ENCODE results near the gene PRR22.
"Not testable (repeated sequence)": the region's sequence is repeated elsewhere in the genome, so short reads cannot be mapped to it uniquely, and the experiment has no call there.

Gene PRR22

GRCh38 chr19:5787409-5788182 is 3.0 kb upstream of the PRR22 start:
- H3K4me3 ChIP-seq (ENCODE audit: low read depth, low read length) = no peak overlapping the region
- in situ Hi-C loops (cut with HindIII; ENCODE audit: low sequenced_read_pairs) = no loop called here
- DNase-seq (ENCODE audit: low read depth) = no peak
- TF ChIP-seq CTCF (IDR thresholded peaks at IDR 0.05; ENCODE audit: low read depth, low read length, missing control alignments) = no peak

GRCh38 chr19:5786593-5787408 is 2.3 kb upstream of the PRR22 start:
- TF ChIP-seq CTCF (IDR thresholded peaks at IDR 0.05; ENCODE audit: low read depth, low read length, missing control alignments) = no peak
- no peak overlapping the region for H3K4me3 ChIP-seq (ENCODE audit: low read depth, low read length)
- in situ Hi-C loops (cut with HindIII; ENCODE audit: low sequenced_read_pairs) = no loop called here
- DNase-seq (ENCODE audit: low read depth) = no peak

- in situ Hi-C loops (cut with HindIII; ENCODE audit: low sequenced_read_pairs) = no loop called here
- no peak overlapping the region for H3K4me3 ChIP-seq (ENCODE audit: low read depth, low read length)
- no peak for TF ChIP-seq CTCF (IDR thresholded peaks at IDR 0.05; ENCODE audit: low read depth, low read length, missing control alignments)
- DNase-seq (ENCODE audit: low read depth) = no peak
Observed at GRCh38 chr19:5785423-5785822, 877 bp upstream of the PRR22 start.

GRCh38 chr19:5782945-5783919 is 1.3 kb downstream of the PRR22 start:
- H3K4me3 ChIP-seq (ENCODE audit: low read depth, low read length) = no peak overlapping the region
- TF ChIP-seq CTCF (IDR thresholded peaks at IDR 0.05; ENCODE audit: low read depth, low read length, missing control alignments) = no peak
- in situ Hi-C loops (cut with HindIII; ENCODE audit: low sequenced_read_pairs) = no loop called here
- no peak for DNase-seq (ENCODE audit: low read depth)

GRCh38 chr19:5782322-5782721 is 2.2 kb downstream of the PRR22 start:
- TF ChIP-seq CTCF (IDR thresholded peaks at IDR 0.05; ENCODE audit: low read depth, low read length, missing control alignments) = no peak
- in situ Hi-C loops (cut with HindIII; ENCODE audit: low sequenced_read_pairs) = no loop called here

GRCh38 chr19:5780916-5781315 is 3.6 kb downstream of the PRR22 start:
- H3K4me3 ChIP-seq (ENCODE audit: low read depth, low read length); DNase-seq (ENCODE audit: low read depth); in situ Hi-C loops (cut with HindIII; ENCODE audit: low sequenced_read_pairs): not testable (repeated sequence)

More at GRCh38 chr19:5782322-5782721, 2.2 kb downstream of the PRR22 start:
- DNase-seq (ENCODE audit: low read depth) = no peak
- H3K4me3 ChIP-seq (ENCODE audit: low read depth, low read length) = no peak overlapping the region
